GM23248 (cell line): ENCODE measurements around the gene RAB6B.

Source experiments
- EZH2 ChIP-seq: fragments of 200-600 bp; sonication (generic); IDR thresholded peaks from 2 replicates; pipeline ENCODE4 v1.6.1; 2018; ENCODE audit warnings: antibody characterized with exemption, mild to moderate bottlenecking; ENCODE audit not compliant: insufficient read depth, poor library complexity, severe bottlenecking
- EZH2phosphoT487 ChIP-seq: fragments of 200-600 bp; sonication (generic); IDR thresholded peaks from 2 replicates; pipeline ENCODE4 v1.6.1; 2018; ENCODE audit warnings: antibody characterized with exemption, moderate library complexity, mild to moderate bottlenecking, low read depth; ENCODE audit not compliant: insufficient read depth

DNA sequence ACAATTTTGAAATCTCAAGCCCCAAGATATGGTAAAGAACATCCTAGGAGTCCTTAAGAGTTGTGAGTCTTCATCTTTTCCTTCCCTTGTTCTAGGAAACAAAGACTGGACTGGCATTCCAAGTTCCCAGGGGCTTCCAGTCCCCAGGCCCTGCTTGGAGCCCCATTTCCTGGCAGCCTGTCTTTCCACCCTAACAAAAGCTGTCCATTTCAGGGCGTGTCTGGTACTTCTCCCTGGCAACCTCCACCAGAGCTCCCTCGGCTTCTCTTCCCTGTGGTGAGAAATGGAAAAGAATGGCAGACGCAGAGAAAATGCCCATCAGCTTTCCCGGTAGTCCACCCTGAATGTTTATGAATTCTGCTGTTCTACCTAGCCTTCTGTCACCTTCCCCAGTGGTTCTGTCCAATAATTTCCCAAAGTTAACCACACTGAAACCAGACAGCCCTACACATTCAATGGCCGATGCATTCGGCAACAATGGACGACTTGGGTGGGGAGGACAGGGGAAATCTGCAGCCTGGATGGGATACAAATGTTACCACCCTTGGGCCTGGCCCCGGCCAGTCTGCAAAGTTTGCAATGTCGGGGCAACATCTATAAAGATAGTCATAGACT lies 6.8 kb downstream of the RAB6B start:
- no peak for TF ChIP-seq EZH2
- no peak for TF ChIP-seq EZH2phosphoT487
